Measurements from ENCODE around the gene RAD51AP1.
A peak's percentile ranks its signal among the peaks of the same experiment; 100 is the strongest.

The RAD51AP1 gene

DNA sequence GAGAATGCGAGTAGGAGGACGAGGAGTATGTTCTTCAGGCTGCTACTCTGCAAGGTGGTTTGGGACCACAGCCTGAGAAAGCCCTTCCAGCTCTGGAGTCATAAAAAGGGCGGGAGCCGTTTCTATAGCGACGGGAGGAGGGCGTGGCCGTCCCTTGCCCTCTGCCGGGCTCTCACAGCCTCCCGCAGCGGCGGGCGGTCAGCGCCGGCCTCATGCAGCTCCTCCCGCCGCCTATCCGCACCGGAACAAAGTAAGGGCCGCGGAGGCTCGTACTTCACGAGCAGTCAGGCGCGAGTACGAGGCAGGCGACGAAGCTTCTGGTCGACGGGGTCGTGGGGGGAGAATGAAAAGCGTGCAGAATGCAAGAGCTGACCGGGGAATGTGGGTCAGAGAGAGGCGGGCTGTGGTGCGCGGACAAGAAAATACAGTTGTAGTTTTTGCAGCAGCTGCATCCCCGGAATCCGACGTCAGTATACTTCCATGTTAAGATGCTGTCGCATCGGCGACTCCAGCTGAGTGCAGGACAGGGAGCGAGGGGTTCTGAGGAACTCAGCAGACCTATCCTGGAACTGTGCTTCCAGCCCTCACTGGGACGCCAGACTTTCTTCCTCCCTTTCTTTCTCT lies 23.5 kb downstream of the RAD51AP1 start, which contains the start of gene DYRK4:
Gene DYRK4 (plus strand): TSS at position 175 of the 624 bp plus-strand sequence. CDS start 38 bp downstream, at position 213.
- H3K4me3 ChIP-seq (ENCODE audit: low read length) = no peak within 1 kb of the TSS
- TF ChIP-seq ZNF274 (IDR thresholded peaks at IDR 0.05; ENCODE audit: low read depth, low read length) = no peak

- no peak overlapping the region for H3K4me3 ChIP-seq (ENCODE audit: low read length)
- no peak for TF ChIP-seq ZNF274 (IDR thresholded peaks at IDR 0.05; ENCODE audit: low read depth, low read length)
These were observed 24.6 kb downstream of the RAD51AP1 start for GRCh38 chr12:4563336-4563735.

DNA sequence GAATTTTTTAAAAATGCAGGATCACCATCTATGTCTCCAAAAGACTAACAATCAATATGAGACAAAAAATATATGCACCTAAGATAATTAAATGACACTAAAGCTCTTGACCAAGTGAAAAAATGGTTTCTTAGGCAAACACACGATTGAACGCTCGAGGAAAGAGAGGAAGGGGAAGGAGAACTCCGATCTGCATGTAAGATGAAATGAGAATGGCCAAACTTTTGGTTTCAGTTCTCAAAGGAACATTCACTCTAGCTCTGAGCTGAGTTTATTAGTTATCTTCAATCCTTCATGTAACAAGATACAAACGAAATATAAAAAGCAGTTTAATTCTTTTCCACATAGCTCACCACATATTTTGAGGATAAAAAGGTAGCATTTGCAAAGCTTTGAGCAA lies 26.1 kb downstream of the RAD51AP1 start:
- no peak for TF ChIP-seq ZNF274 (IDR thresholded peaks at IDR 0.05; ENCODE audit: low read depth, low read length)
- no peak overlapping the region for H3K4me3 ChIP-seq (ENCODE audit: low read length)

DNA sequence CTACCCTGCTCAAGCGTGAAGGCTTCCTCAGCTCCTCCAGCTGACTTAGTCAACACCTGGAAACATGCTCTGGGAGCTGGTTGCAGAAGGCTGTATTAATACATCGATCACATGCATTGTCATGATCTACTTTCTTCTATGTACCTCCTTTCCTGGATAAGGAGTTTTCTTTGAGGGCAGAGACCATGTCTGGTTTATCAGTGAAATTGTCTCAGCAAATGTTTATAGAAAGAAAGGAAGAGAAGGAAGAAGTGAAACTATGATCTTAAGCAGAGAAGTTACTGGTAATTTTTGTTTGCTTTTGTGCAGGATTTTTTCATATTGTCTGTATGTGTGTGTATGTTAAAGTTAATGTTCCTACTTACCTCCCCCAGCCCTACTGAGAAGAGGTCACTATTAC lies 27.8 kb downstream of the RAD51AP1 start:
- TF ChIP-seq ZNF274 (IDR thresholded peaks at IDR 0.05; ENCODE audit: low read depth, low read length) = no peak
- H3K4me3 ChIP-seq (ENCODE audit: low read length) = peak overlapping the region; percentile 38; the same call in 1 of the 2 replicates

GRCh38 chr12:4567073-4567881 lies 28.6 kb downstream of the RAD51AP1 start:
- no peak for TF ChIP-seq ZNF274 (IDR thresholded peaks at IDR 0.05; ENCODE audit: low read depth, low read length)
- peak overlapping the region; percentile 42; the same call in 1 of the 2 replicates for H3K4me3 ChIP-seq (ENCODE audit: low read length)

GRCh38 chr12:4569261-4569660 lies 30.6 kb downstream of the RAD51AP1 start:
- no peak for TF ChIP-seq ZNF274 (IDR thresholded peaks at IDR 0.05; ENCODE audit: low read depth, low read length)
- no peak overlapping the region for H3K4me3 ChIP-seq (ENCODE audit: low read length)

- H3K4me3 ChIP-seq (ENCODE audit: low read length) = no peak overlapping the region
- no peak for TF ChIP-seq ZNF274 (IDR thresholded peaks at IDR 0.05; ENCODE audit: low read depth, low read length)
These were observed 34.0 kb downstream of the RAD51AP1 start for GRCh38 chr12:4572680-4573079.

GRCh38 chr12:4579305-4580102 lies 40.8 kb downstream of the RAD51AP1 start:
- H3K4me3 ChIP-seq (ENCODE audit: low read length) = no peak overlapping the region
- no peak for TF ChIP-seq ZNF274 (IDR thresholded peaks at IDR 0.05; ENCODE audit: low read depth, low read length)

GRCh38 chr12:4580281-4580688 lies 41.6 kb downstream of the RAD51AP1 start:
- H3K4me3 ChIP-seq (ENCODE audit: low read length) = no peak overlapping the region
- no peak for TF ChIP-seq ZNF274 (IDR thresholded peaks at IDR 0.05; ENCODE audit: low read depth, low read length)

DNA sequence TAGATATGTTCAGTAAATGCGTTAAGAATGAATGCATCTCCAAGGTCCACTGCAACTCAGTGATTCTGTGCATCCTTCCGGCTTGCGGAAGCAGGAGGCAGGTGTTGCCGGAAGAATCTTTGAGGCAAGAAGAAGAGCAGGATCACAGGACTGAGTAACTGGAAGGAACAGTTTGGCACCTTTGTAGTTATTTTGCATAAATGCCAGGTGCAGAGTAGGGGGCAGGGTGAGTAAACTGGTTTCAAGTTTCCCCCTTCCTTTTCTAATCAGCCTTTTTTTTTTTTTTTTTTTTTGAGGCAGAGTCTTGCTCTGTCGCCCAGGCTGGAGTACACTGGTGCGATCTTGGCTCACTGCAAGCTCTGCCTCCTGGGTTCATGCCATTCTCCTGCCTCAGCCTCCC lies 45.6 kb downstream of the RAD51AP1 start:
- no peak overlapping the region for H3K4me3 ChIP-seq (ENCODE audit: low read length)
- no peak for TF ChIP-seq ZNF274 (IDR thresholded peaks at IDR 0.05; ENCODE audit: low read depth, low read length)

DNA sequence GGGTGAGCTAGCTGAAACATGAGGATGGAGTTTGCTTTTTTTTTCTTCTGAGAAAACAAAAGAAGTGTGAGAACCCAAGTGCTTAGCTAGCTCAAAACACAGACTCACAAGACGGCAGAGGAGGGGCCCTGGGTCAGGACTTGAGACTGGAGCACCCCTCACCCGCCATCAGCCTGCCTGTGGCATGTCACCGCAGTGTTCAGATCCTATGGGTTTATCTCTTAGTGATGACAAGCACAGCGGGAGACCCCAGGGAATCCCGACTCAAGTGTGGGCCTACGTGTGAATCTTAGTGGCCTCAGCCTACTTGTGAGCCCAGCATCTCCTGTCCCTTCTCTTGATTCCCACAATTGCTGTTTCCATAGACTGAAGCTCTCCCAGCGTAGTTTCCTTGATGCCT lies 46.2 kb downstream of the RAD51AP1 start:
- no peak overlapping the region for H3K4me3 ChIP-seq (ENCODE audit: low read length)
- no peak for TF ChIP-seq ZNF274 (IDR thresholded peaks at IDR 0.05; ENCODE audit: low read depth, low read length)

GRCh38 chr12:4586500-4586899 lies 47.8 kb downstream of the RAD51AP1 start:
- no peak overlapping the region for H3K4me3 ChIP-seq (ENCODE audit: low read length)
- no peak for TF ChIP-seq ZNF274 (IDR thresholded peaks at IDR 0.05; ENCODE audit: low read depth, low read length)

- no peak for TF ChIP-seq ZNF274 (IDR thresholded peaks at IDR 0.05; ENCODE audit: low read depth, low read length)
These were observed 48.4 kb downstream of the RAD51AP1 start for GRCh38 chr12:4587108-4587507.

GRCh38 chr12:4588916-4589315 lies 50.2 kb downstream of the RAD51AP1 start:
- no peak for TF ChIP-seq ZNF274 (IDR thresholded peaks at IDR 0.05; ENCODE audit: low read depth, low read length)
- H3K4me3 ChIP-seq (ENCODE audit: low read length) = no peak overlapping the region

More at GRCh38 chr12:4587108-4587507, 48.4 kb downstream of the RAD51AP1 start:
- no peak overlapping the region for H3K4me3 ChIP-seq (ENCODE audit: low read length)

All from GM08714 (cell line).